HG02588 (cell line): ENCODE measurements around the gene CDC14A.
"Not testable (repeated sequence)": the region's sequence is repeated elsewhere in the genome, so short reads cannot be mapped to it uniquely, and the experiment has no call there.

Experiments used
- ATAC-seq: cut with Tn5 transposase; IDR thresholded peaks from one replicate; pipeline ENCODE4 v1.9.1; 2021; ENCODE audit warnings: mild to moderate bottlenecking, moderate library complexity; ENCODE audit not compliant: unreplicated experiment

Gene CDC14A

GRCh38 chr1:100352267-100353070 lies at the start of gene CDC14A:
CDC14A (plus strand) TSS chr1:100352506; CDS start chr1:100352955, 449 bp downstream.
- peak; percentile 53 for ATAC-seq

- no peak for ATAC-seq
These were observed 49.6 kb upstream of the CDC14A start for GRCh38 chr1:100302739-100303138.

GRCh38 chr1:100304227-100304626 lies 48.1 kb upstream of the CDC14A start:
- no peak for ATAC-seq

- ATAC-seq: no peak
These were observed 47.4 kb upstream of the CDC14A start for GRCh38 chr1:100304921-100305320.

GRCh38 chr1:100305954-100306353 lies 46.4 kb upstream of the CDC14A start:
- no peak for ATAC-seq

- no peak for ATAC-seq
These were observed 45.5 kb upstream of the CDC14A start for GRCh38 chr1:100306735-100307313.

- ATAC-seq: no peak
These were observed 43.5 kb upstream of the CDC14A start for GRCh38 chr1:100308777-100309176.

- ATAC-seq: no peak
These were observed 42.4 kb upstream of the CDC14A start for GRCh38 chr1:100309863-100310262.

GRCh38 chr1:100313382-100313781 lies 38.9 kb upstream of the CDC14A start:
- no peak for ATAC-seq

GRCh38 chr1:100316622-100317021 lies 35.7 kb upstream of the CDC14A start:
- ATAC-seq: no peak

GRCh38 chr1:100320311-100321099 lies 31.8 kb upstream of the CDC14A start:
- no peak for ATAC-seq

- no peak for ATAC-seq
These were observed 31.2 kb upstream of the CDC14A start for GRCh38 chr1:100321100-100321493.

GRCh38 chr1:100321506-100321905 lies 30.8 kb upstream of the CDC14A start:
- ATAC-seq: no peak

- ATAC-seq: no peak
These were observed 29.7 kb upstream of the CDC14A start for GRCh38 chr1:100322436-100323211.

- ATAC-seq: no peak
These were observed 28.7 kb upstream of the CDC14A start for GRCh38 chr1:100323419-100324106.

- ATAC-seq: no peak
These were observed 26.6 kb upstream of the CDC14A start for GRCh38 chr1:100325415-100326324.

GRCh38 chr1:100326325-100326670 lies 26.0 kb upstream of the CDC14A start:
- not testable (repeated sequence) for ATAC-seq

- no peak for ATAC-seq
These were observed 24.2 kb upstream of the CDC14A start for GRCh38 chr1:100328133-100328532.

- ATAC-seq: not testable (repeated sequence)
These were observed 21.2 kb upstream of the CDC14A start for GRCh38 chr1:100331146-100331545.
